ENCODE data around the gene RNF144A. TPM values are rescaled to one million over a fixed set of nuclear protein-coding genes. Genes with fewer than 3 reads are reported as not detected.

RNF144A gene
- total and polyA plus RNA-seq, 2 of the 13 experiments (the other 11 are each of a cell fraction or from before 2014, with no cell fraction given), result 13.9 to 16.5 TPM

DNA sequence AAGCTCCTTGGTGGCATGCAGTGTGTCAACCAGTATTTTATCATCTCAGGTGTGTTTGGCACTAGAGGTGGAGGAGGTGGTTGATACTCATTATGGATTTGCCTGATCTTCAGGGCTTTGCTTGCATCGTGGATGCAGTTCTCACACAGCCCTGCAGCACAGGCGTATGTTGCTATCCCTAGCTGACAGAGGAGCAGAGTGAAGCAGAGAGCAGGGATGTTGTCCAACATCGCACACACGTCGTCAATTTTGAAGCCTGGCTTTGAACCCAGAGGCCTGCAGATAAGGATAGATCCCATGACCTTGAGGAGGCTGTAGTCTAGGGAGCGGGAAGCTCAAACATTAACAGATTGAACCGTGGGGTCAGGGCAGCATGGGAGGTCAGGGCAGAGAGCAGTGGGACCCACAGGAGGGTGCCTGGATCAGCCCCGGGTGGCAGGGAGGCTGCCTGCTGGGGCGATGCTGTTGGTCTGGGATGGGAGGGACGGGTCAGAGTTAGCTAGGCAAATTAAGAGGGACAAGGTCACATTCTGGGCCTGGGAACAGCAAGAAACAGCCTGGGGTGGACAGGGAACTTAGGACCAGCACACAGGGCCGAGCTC lies 4.2 kb downstream of the RNF144A start (continued):
- TF ChIP-seq, protein P1, sequence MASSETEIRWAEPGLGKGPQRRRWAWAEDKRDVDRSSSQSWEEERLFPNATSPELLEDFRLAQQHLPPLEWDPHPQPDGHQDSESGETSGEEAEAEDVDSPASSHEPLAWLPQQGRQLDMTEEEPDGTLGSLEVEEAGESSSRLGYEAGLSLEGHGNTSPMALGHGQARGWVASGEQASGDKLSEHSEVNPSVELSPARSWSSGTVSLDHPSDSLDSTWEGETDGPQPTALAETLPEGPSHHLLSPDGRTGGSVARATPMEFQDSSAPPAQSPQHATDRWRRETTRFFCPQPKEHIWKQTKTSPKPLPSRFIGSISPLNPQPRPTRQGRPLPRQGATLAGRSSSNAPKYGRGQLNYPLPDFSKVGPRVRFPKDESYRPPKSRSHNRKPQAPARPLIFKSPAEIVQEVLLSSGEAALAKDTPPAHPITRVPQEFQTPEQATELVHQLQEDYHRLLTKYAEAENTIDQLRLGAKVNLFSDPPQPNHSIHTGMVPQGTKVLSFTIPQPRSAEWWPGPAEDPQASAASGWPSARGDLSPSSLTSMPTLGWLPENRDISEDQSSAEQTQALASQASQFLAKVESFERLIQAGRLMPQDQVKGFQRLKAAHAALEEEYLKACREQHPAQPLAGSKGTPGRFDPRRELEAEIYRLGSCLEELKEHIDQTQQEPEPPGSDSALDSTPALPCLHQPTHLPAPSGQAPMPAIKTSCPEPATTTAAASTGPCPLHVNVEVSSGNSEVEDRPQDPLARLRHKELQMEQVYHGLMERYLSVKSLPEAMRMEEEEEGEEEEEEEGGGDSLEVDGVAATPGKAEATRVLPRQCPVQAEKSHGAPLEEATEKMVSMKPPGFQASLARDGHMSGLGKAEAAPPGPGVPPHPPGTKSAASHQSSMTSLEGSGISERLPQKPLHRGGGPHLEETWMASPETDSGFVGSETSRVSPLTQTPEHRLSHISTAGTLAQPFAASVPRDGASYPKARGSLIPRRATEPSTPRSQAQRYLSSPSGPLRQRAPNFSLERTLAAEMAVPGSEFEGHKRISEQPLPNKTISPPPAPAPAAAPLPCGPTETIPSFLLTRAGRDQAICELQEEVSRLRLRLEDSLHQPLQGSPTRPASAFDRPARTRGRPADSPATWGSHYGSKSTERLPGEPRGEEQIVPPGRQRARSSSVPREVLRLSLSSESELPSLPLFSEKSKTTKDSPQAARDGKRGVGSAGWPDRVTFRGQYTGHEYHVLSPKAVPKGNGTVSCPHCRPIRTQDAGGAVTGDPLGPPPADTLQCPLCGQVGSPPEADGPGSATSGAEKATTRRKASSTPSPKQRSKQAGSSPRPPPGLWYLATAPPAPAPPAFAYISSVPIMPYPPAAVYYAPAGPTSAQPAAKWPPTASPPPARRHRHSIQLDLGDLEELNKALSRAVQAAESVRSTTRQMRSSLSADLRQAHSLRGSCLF (CRISPR knock-in tag; IDR thresholded peaks at IDR 0.05; ENCODE audit: borderline replicate concordance), result no peak
- TF ChIP-seq ZSCAN29 (CRISPR knock-in tag; conservative IDR thresholded peaks at IDR 0.05) (peak; percentile 12; the same call in 1 of the 2 replicates), ZNF251 (CRISPR knock-in tag; IDR thresholded peaks at IDR 0.05) (no peak), MEIS1 (CRISPR knock-in tag; IDR thresholded peaks at IDR 0.05; ENCODE audit: borderline replicate concordance) (peak; percentile 91; the same call in 1 of the 2 replicates), MTA1 (CRISPR knock-in tag; IDR thresholded peaks at IDR 0.05; ENCODE audit: borderline replicate concordance) (peak; percentile 99; the same call in 1 of the 2 replicates), ZNF614 (CRISPR knock-in tag; IDR thresholded peaks at IDR 0.05; ENCODE audit: borderline replicate concordance) (peak; percentile 80; the same call in 1 of the 2 replicates), ZNF672 (CRISPR knock-in tag; IDR thresholded peaks at IDR 0.05) (no peak), RXRA (CRISPR knock-in tag; IDR thresholded peaks at IDR 0.05) (peak; percentile 99), ZNF256 (CRISPR knock-in tag; conservative IDR thresholded peaks at IDR 0.05) (no peak), ZNF234 (CRISPR knock-in tag; conservative IDR thresholded peaks at IDR 0.05) (no peak), BRD4 (CRISPR knock-in tag; IDR thresholded peaks at IDR 0.05) (no peak; the same call in 1 of the 2 replicates), MIER3 (CRISPR knock-in tag; IDR thresholded peaks at IDR 0.05; ENCODE audit: borderline replicate concordance) (peak; percentile 90), EP300 (IDR thresholded peaks at IDR 0.05; ENCODE audit: low read depth in 2 of 2, low read length in 2 of 2) (peak; percentile 24 to 82; a peak in 3 of 4 replicates), EP300 (CRISPR knock-in tag; IDR thresholded peaks at IDR 0.05; ENCODE audit: borderline replicate concordance) (no peak; the same call in 1 of the 2 replicates), NR2F1 (CRISPR knock-in tag; IDR thresholded peaks at IDR 0.05) (peak; percentile 96 to 99), ZNF430 (CRISPR knock-in tag; IDR thresholded peaks at IDR 0.05) (peak; percentile 78; the same call in 1 of the 2 replicates), RBFOX2 (IDR thresholded peaks at IDR 0.05; ENCODE audit: low read depth, low read length) (peak; percentile 17; the same call in 1 of the 2 replicates), ZNF335 (CRISPR knock-in tag; IDR thresholded peaks at IDR 0.05) (no peak; the same call in none of the 2 replicates), HNRNPL (IDR thresholded peaks at IDR 0.05; ENCODE audit: low read depth, low read length) (peak; percentile 73; the same call in 1 of the 2 replicates)
- TF ChIP-seq, protein P2, sequence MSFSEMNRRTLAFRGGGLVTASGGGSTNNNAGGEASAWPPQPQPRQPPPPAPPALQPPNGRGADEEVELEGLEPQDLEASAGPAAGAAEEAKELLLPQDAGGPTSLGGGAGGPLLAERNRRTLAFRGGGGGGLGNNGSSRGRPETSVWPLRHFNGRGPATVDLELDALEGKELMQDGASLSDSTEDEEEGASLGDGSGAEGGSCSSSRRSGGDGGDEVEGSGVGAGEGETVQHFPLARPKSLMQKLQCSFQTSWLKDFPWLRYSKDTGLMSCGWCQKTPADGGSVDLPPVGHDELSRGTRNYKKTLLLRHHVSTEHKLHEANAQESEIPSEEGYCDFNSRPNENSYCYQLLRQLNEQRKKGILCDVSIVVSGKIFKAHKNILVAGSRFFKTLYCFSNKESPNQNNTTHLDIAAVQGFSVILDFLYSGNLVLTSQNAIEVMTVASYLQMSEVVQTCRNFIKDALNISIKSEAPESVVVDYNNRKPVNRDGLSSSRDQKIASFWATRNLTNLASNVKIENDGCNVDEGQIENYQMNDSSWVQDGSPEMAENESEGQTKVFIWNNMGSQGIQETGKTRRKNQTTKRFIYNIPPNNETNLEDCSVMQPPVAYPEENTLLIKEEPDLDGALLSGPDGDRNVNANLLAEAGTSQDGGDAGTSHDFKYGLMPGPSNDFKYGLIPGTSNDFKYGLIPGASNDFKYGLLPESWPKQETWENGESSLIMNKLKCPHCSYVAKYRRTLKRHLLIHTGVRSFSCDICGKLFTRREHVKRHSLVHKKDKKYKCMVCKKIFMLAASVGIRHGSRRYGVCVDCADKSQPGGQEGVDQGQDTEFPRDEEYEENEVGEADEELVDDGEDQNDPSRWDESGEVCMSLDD (CRISPR knock-in tag; IDR thresholded peaks at IDR 0.05; ENCODE audit: borderline replicate concordance), result no peak
- TF ChIP-seq, protein P3, sequence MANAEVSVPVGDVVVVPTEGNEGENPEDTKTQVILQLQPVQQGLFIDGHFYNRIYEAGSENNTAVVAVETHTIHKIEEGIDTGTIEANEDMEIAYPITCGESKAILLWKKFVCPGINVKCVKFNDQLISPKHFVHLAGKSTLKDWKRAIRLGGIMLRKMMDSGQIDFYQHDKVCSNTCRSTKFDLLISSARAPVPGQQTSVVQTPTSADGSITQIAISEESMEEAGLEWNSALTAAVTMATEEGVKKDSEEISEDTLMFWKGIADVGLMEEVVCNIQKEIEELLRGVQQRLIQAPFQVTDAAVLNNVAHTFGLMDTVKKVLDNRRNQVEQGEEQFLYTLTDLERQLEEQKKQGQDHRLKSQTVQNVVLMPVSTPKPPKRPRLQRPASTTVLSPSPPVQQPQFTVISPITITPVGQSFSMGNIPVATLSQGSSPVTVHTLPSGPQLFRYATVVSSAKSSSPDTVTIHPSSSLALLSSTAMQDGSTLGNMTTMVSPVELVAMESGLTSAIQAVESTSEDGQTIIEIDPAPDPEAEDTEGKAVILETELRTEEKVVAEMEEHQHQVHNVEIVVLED (CRISPR knock-in tag; IDR thresholded peaks at IDR 0.05; ENCODE audit: borderline replicate concordance), result peak; percentile 40; the same call in 1 of the 2 replicates

Measured in HepG2 (cell line).